GM18502 (cell line): ENCODE measurements around the gene ATP1A4.
"Not testable (repeated sequence)": the region's sequence is repeated elsewhere in the genome, so short reads cannot be mapped to it uniquely, and the experiment has no call there.

Experiments
- ATAC-seq: cut with Tn5 transposase; IDR thresholded peaks from one replicate; pipeline ENCODE4 v1.9.1; 2021; ENCODE audit warnings: mild to moderate bottlenecking; ENCODE audit not compliant: unreplicated experiment, poor library complexity

Gene ATP1A4

DNA sequence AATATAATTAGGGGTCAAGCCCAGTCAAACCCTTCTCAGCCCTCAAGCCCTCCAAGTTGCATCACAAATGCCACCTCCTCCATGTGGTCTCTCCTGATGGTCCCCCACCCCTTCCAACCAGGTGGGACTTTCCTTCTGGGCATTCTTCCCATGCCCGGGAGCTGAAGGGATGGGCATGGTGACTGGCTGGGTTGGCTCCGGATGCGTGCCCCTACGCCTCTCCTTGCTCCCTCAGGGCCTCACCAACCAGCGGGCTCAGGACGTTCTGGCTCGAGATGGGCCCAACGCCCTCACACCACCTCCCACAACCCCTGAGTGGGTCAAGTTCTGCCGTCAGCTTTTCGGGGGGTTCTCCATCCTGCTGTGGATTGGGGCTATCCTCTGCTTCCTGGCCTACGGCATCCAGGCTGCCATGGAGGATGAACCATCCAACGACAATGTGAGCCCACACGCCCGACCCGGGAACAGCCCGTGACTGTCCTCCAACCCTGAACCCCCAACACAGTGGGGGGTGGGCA, 28.4 kb upstream of the ATP1A4 start:
- ATAC-seq = no peak

DNA sequence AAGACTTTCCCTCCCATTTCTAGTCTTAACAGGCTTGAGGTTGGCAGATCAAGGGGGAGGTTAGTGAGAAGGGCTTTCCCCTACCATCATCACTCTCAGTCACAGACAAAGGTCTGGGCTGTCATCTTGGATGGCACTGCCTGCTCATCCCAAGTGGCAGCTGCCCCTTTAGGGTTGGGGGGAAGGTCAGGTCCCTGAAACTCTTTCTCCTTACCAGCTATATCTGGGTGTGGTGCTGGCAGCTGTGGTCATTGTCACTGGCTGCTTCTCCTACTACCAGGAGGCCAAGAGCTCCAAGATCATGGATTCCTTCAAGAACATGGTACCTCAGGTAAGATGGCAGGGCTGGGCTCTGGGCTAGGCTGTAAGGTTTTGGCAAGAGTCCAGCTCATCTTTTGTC, 27.7 kb upstream of the ATP1A4 start:
- ATAC-seq = no peak

DNA sequence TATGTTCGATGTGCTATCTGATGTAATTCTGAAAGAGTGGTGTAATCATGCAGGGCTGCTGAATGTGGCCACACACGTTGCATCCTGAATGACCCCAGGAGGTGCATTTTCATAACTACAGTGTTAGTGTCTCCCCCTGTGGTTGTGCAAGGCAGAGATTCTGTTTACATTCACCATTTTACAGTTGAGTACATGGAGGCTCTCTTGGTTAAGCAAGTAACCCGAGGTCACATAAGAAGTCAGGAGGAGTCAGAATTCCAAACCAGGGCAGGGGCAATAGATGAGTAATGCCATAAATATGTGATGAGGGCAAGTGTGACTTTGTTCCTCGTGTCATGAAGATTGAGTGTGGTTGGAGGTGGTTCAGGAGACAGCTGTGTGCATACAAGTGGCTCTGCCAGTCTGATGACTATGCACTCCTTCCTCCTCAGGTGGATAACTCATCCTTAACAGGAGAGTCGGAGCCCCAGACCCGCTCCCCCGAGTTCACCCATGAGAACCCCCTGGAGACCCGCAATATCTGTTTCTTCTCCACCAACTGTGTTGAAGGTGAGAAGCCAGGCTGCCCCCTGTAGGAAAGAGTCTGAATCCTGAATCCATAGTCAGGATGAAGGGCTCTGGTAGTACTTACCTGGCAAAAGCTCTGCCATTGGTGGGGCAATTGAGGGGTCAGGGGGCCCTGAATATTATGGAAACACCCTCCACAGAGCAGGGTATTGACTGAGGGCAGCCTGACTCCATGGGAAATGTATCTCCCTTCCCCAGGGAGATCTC, 26.5 kb upstream of the ATP1A4 start:
- no peak for ATAC-seq

DNA sequence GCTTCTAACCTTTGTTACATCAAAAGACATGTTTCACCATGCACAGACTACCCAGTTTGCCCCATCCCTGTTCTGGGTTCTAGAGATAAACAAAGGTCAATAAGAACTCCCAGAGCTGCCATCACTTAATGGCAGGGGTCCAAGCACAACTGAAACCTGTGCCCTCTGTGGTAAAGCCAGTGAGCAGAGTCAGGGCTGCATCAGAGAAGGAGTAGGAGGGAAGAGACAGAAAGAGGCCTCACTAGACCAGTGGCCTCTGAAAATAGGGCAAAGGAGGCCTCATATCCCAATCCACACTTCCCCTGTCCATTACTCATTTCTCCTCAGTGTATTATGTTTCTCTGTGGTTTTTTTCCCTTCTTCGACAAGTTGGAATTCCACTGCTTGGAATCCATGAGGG, 25.7 kb upstream of the ATP1A4 start:
- no peak for ATAC-seq

DNA sequence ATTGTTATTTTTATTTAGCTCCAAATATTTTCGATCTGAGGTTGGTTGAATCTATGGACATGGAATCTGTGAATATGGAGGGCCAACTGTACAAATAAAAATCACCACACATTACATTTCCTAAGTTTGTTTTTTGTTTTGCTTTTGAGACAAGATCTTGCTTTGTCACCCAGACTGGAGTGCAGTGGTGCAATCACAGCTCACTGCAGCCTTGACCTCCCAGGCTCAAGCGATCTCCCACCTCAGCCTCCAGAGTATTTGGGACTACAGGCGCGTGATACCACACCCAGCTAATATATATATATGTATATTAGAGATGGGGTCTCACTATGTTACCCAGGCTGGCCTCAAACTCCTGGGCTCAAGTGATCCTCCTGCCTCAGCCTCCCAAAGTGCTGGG, 25.1 kb upstream of the ATP1A4 start:
- ATAC-seq = not testable (repeated sequence)

DNA sequence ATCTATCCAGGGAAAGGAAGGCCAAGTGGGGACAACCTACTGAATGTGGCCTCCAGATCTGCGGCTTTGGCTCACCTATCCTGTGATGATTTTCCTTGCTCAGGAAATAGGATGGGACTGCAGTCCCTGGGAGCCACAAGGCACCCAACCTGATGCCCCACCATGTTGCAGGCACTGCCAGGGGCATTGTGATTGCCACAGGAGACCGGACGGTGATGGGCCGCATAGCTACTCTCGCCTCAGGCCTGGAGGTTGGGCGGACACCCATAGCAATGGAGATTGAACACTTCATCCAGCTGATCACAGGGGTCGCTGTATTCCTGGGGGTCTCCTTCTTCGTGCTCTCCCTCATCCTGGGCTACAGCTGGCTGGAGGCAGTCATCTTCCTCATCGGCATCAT, 24.0 kb upstream of the ATP1A4 start:
- no peak for ATAC-seq

DNA sequence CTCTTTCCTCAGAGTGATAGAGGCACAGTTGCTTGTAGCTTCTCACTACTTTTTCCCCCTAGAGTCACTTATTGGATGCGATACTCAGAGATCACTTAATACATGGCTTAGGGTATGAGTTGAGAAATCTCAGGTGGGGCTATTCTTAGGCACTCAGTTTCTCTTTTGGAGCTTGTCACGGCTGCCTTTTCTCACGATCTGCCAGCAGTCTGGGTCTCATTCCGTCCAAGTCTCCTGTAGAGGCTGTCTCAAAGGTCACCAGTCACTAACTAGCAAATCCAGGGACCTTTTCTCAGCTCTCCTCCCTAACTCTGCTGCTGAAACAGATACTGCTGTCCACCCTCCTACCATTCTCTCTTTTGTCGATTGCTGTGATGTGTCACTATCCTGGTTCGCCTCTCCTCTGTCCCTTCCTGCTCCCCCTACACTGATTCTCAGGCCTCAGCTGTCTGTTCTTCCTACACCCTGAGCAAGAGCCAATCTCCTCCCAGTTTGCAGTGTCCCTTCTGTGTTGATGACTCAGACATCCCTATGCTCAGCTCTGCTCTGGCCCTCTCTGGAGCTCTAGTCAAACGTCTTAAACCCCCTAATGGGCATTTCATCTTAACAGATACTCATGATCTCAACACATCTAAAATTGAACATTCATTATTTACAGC, 23.4 kb upstream of the ATP1A4 start:
- ATAC-seq = no peak

DNA sequence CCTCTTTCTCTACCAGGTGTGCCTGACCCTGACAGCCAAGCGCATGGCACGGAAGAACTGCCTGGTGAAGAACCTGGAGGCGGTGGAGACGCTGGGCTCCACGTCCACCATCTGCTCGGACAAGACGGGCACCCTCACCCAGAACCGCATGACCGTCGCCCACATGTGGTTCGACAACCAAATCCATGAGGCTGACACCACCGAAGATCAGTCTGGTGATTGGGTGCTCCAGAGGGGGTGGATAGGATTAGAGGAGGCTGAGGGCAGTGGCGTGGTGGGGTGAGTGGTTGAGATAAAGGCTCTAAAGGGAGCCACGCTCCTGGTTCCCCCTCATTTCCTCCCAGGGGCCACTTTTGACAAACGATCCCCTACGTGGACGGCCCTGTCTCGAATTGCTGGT, 22.8 kb upstream of the ATP1A4 start:
- ATAC-seq = no peak

DNA sequence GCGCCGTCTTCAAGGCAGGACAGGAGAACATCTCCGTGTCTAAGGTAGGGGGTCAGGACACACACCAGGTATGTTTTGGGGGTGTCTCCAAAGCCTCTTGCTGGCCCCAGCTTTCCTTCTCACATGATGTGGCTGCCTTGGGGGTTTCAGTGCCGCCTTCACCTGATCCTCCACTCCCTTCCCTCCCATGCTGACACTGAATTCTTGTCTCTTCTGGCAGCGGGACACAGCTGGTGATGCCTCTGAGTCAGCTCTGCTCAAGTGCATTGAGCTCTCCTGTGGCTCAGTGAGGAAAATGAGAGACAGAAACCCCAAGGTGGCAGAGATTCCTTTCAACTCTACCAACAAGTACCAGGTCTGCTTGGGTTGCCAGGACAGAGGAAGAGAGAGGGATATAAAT, 22.4 kb upstream of the ATP1A4 start:
- no peak for ATAC-seq

DNA sequence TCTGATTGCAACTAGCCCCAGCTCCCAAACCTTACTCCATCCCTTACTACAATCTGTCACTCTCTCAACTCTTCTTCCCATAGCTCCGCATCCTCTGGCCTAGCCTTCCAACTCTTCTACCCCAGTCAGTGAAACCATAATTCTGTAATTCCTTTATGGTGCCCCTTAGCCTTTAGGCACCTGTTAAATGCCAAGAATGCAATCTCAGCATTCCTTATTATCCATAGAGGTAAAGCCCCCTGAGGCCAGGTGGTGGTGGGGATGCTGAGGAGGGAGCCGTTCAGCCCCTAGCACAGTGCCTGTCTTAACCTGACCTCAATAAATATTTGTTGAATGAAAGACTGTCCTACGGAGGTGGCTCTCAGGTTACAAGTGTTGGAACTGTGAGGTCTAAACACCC, 21.8 kb upstream of the ATP1A4 start:
- no peak for ATAC-seq

DNA sequence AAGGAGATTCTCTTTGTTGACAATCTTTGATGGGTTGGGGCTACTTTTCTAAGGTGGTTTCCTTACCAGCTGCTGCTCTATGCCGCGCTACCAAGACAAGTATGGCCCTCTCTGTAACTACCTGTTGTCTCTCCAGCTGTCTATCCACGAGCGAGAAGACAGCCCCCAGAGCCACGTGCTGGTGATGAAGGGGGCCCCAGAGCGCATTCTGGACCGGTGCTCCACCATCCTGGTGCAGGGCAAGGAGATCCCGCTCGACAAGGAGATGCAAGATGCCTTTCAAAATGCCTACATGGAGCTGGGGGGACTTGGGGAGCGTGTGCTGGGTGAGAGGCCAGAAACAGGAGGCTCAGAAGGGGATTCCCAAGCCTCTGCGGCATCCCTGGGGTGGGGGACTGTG, 21.4 kb upstream of the ATP1A4 start:
- no peak for ATAC-seq

DNA sequence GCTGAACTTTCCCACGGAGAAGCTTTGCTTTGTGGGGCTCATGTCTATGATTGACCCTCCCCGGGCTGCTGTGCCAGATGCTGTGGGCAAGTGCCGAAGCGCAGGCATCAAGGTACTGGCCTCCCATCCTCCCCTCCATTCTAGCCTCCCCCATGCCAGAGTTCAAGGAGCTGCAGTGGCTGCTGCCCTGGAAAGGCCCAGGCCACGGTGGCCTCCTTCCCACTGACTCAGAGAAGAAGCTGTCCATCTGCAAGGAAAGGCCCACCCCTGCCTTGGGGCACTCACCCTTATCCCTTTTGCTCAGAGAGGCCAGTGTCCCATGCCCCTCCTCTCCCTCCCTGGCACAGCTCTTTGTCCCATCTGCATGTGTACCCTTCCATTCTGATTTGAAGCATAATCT, 20.9 kb upstream of the ATP1A4 start:
- no peak for ATAC-seq

DNA sequence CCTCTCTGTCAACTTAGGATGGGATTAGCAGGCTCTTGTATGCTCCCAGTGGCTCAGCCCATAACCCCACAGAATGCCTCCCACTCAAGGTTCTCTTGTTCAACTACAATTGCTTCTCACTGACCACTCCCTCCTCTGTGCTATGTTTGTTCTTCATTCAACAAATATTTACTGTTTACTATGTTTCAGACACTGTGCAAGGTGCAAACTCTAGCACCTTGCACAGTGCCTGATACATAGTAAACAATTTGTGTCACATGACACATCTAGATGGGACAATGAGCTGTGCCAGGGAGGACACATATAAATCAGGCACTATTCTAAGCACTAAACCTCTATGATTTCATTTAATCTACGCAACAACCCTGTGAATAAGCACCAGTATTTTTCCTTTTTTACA, 20.5 kb upstream of the ATP1A4 start:
- no peak for ATAC-seq

DNA sequence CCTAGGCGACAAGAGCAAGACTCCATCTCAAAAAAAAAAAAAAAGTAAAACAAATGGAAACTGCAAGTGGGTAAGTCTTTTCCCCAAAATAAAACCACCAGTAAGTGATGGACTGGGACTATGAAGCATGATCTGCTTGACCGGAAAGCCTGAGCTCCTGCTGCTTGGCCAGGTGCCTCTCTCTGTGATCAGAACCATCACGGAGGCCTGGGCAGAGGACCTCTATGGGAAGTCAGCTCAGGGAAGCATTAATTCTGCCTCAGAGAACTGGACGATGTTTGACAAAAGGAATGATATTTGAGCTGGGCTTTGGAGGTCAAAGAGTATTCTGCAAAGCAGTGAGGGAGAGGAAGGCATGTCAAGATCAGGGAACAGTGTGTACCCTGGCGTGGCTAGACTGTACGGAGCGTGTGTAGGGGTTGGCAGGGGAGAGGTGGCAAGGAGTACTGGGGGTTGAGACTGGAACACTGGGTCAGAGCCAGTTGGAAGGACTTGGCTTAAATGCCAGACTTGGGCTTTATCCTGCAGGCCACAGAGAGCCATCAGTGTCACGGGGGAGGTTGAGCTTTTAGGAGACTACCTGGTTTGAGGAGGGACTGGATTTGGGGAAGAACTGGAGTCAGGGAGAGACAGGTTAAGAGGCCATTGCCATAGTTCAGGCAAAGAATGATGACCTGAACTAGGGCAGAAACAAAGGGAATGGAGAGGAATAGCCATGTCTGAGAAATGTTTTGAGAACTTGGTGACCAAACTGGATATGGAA, 19.4 kb upstream of the ATP1A4 start:
- no peak for ATAC-seq

DNA sequence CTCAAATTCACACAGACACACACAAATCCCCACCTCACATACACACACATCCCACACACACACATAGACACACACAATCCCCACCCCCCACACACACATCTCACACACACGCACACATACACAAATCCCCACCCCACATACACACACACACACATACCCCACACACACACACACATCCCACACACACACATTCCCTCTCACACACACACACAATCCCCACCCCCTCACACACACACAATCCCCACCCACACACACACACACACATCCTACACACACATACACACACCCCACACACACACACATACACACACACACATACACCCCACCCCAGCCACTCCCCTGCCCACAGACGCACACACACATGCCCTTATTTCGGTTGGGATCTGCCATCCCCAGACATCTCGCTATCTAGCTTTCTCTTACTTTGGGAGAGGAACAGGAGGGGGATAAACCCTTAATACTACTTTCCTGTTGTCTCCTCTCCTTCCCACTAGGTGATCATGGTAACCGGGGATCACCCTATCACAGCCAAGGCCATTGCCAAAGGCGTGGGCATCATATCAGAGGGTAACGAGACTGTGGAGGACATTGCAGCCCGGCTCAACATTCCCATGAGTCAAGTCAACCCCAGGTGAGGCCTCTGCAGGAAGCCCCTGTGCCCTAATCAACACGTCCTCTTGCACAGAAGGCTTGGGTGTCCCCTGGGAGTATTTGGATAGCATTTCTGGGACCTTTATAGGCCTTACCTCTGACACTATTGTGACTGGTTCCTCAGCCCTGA, 17.2 kb upstream of the ATP1A4 start:
- no peak for ATAC-seq

DNA sequence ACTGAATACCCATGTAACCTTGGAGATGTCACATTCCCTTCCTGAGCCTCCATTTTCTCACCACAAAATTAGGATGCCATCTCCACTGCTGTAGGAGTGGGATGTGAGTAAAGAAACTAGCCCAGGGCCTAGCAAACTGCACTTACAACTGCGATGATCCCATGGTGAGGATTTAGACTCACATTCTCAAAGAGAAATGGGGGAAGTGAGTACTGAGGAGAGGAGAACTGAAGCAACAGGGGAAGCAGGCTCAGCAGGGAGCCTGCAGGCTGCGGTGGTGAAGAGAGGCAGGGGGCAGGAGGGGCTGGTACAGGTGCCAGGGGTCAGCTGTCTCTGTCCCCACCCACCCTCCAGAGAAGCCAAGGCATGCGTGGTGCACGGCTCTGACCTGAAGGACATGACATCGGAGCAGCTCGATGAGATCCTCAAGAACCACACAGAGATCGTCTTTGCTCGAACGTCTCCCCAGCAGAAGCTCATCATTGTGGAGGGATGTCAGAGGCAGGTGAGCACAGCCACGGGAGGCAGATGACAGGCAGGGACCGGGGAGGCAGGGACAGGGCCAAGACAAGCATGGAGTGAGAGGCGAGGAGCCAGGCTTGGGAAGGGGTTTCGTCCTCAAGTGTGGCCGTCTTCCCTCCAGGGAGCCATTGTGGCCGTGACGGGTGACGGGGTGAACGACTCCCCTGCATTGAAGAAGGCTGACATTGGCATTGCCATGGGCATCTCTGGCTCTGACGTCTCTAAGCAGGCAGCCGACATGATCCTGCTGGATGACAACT, 16.4 kb upstream of the ATP1A4 start:
- ATAC-seq = no peak

DNA sequence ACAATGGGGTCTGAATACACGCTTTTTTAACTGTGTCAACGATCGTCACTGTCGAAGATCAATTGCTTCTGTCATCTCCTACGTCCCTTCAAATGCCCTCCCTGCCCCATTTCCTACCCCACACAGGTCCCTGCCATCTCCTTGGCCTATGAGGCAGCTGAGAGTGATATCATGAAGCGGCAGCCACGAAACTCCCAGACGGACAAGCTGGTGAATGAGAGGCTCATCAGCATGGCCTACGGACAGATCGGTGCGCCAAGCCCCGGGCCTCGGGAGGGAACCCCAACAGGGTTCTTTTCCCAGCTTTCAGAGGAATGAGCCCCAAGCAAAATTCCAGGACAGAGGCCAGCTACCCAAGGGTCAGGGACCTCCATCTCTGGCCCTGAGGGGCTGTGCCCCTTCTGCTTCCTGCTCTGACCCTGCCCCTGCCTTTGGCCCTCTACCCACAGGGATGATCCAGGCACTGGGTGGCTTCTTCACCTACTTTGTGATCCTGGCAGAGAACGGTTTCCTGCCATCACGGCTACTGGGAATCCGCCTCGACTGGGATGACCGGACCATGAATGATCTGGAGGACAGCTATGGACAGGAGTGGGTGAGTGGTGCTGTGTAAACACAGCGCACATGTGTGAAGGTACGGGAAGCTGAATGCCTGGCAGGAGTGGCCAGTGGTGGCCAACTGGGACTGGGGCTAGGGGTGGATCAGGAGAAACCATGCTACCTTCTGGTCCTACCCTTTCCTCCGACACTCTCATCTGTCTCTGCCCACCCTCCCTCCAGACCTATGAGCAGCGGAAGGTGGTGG, 15.1 kb upstream of the ATP1A4 start:
- ATAC-seq = no peak

DNA sequence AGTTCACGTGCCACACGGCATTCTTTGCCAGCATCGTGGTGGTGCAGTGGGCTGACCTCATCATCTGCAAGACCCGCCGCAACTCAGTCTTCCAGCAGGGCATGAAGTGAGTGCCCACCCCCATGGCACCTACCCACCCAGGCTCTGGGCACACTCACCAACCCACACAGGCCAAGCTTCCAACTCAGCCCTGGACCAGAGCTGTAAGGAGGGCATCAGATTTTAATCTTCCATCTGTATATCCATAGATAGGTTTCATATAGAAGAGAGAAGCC, 14.5 kb upstream of the ATP1A4 start:
- no peak for ATAC-seq

DNA sequence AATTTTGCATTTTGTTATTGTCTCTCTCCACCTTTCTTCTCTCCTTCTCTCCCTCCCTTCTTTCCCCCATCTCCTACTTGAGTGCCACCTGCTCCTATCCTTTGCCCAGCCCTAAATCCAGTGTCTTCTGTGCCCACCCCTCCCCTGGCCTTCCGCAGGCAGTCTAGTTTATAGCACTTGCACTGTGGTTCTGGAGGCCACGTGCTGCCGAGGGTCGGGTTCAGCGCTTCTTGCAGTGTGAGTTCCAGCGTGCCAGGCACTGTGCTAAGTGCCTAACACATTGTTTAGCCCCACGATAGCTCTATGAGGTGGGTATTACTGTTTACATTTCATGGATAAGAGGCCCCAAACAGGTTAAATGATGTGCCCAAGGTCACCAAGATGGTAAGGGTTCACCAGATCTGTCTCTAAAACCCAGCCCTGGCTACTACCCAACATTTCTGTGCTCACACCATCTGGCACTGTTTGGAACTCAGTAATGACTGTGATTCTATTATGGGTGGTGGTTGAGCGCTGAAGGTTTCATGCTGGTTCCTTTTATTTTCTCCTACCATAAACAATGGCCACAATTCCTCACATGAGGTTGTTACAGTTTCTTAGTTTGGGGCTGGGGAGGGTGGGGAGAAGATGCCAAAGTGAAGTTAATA, 14.1 kb upstream of the ATP1A4 start:
- ATAC-seq = no peak
